Panc1 (cell line): Measurements from ENCODE around the gene CD48. TPM values are rescaled to one million over a fixed set of nuclear protein-coding genes. Genes with fewer than 3 reads are reported as not detected.

Experiments used
- ATAC-seq: fragments of 200-7000 bp; cut with Tn5 transposase; 2 replicates; pipeline ENCODE4 v1.9.1; 2020; ENCODE audit warnings: mild to moderate bottlenecking, moderate library complexity
- BruUV-seq: library from RNA; stranded (reverse); fragments of 400-500 nt; replicated peaks from 2 replicates; lab custom pipeline; 2021; lab: Mats Ljungman, UMichigan
- CTCF ChIA-PET: fragments of 300-600 bp; sonication (Branson Sonifier 250); formaldehyde crosslinking; loops from one replicate; lab custom pipeline; 2022; ENCODE audit warnings: antibody characterized with exemption; lab: Charles Lee
- POLR2A ChIA-PET: fragments of 300-600 bp; sonication (Branson Sonifier 250); formaldehyde crosslinking; loops from one replicate; lab custom pipeline; 2022; ENCODE audit warnings: antibody characterized with exemption; lab: Charles Lee
- DNase-seq: peaks from one replicate; pipeline ENCODE4 v3.0.0-alpha.2; 2010; ENCODE audit warnings: low read depth, low spot score
- H3K27ac ChIP-seq: 2 replicates; pipeline ENCODE4 v1.5.1; 2011; ENCODE audit warnings: mild to moderate bottlenecking, low read length, inconsistent platforms
- H3K27me3 ChIP-seq: fragments of 200-500 bp; sonication (Bioruptor generic); 2 replicates; pipeline ENCODE4 v1.6.0; 2014; ENCODE audit warnings: low read length, inconsistent platforms; ENCODE audit not compliant: control insufficient read depth, insufficient read depth
- H3K36me3 ChIP-seq: fragments of 200-500 bp; sonication (Bioruptor generic); 2 replicates; pipeline ENCODE4 v1.5.1; 2014; ENCODE audit warnings: inconsistent platforms, mild to moderate bottlenecking, low read length, moderate library complexity; ENCODE audit not compliant: control insufficient read depth, insufficient read depth
- H3K4me1 ChIP-seq: 2 replicates; pipeline ENCODE4 v1.5.1; 2011; ENCODE audit warnings: inconsistent platforms, mild to moderate bottlenecking, low read length, moderate library complexity; ENCODE audit not compliant: control insufficient read depth, insufficient read depth
- H3K4me3 ChIP-seq, 2 experiments: 2 replicates each; pipeline ENCODE4 v1.5.1; 2011 to 2012; ENCODE audit warnings: low read depth in 2 of 2, low read length in 2 of 2, mild to moderate bottlenecking in 2 of 2, inconsistent platforms in 1 of 2, moderate library complexity in 1 of 2
- H3K9me3 ChIP-seq: fragments of 200-500 bp; sonication (Bioruptor generic); 2 replicates; pipeline ENCODE4 v1.5.1; 2014; ENCODE audit warnings: low read depth, mild to moderate bottlenecking, inconsistent platforms, low read length, moderate library complexity; ENCODE audit not compliant: control insufficient read depth, insufficient read depth
- CTCF ChIP-seq: fragments of 450-650 bp; IDR thresholded peaks from 2 replicates; pipeline ENCODE4 v1.5.1; 2017; ENCODE audit warnings: mild to moderate bottlenecking
- POLR2AphosphoS5 ChIP-seq: IDR thresholded peaks from 2 replicates; pipeline ENCODE4 v1.6.1; 2012; ENCODE audit warnings: mild to moderate bottlenecking, low read depth, low read length, moderate library complexity
- REST ChIP-seq, 2 experiments: IDR thresholded peaks; 2 replicates each; pipeline ENCODE4 v1.6.1; 2011 to 2012; ENCODE audit warnings: low read depth in 2 of 2, control low read depth in 1 of 2, low read length in 1 of 2, mild to moderate bottlenecking in 1 of 2, moderate library complexity in 1 of 2; ENCODE audit not compliant: insufficient read depth in 1 of 2
- SIN3A ChIP-seq: IDR thresholded peaks from 2 replicates; pipeline ENCODE4 v1.6.1; 2012; ENCODE audit warnings: low read depth, mild to moderate bottlenecking, low read length, moderate library complexity, borderline replicate concordance; ENCODE audit not compliant: insufficient read depth
- TCF7L2 ChIP-seq: IDR thresholded peaks from 2 replicates; pipeline ENCODE4 v1.6.1; 2011; ENCODE audit warnings: mild to moderate bottlenecking, low read depth, low read length, inconsistent platforms
- in situ Hi-C: cut with HindIII; loops from 2 replicates; pipeline ENCODE4 v1.10.0; 2016; ENCODE audit warnings: low sequenced_read_pairs, low pct_unique_long_range_greater_than_20kb
- intact Hi-C: fragments of 100-400 bp; cut with micrococcal nuclease; formaldehyde crosslinking; loops from one replicate; pipeline ENCODE4 v1.10.0; 2022; ENCODE audit not compliant: unreplicated experiment
- total RNA-seq: library from RNA; stranded (reverse); gene quantifications from one replicate; pipeline ENCODE4 v1.2.1, GENCODE V29; 2021; ENCODE audit not compliant: unreplicated experiment

CD48 gene
- total RNA-seq, 1 experiment from 2014 or later: 0.67 TPM

DNA sequence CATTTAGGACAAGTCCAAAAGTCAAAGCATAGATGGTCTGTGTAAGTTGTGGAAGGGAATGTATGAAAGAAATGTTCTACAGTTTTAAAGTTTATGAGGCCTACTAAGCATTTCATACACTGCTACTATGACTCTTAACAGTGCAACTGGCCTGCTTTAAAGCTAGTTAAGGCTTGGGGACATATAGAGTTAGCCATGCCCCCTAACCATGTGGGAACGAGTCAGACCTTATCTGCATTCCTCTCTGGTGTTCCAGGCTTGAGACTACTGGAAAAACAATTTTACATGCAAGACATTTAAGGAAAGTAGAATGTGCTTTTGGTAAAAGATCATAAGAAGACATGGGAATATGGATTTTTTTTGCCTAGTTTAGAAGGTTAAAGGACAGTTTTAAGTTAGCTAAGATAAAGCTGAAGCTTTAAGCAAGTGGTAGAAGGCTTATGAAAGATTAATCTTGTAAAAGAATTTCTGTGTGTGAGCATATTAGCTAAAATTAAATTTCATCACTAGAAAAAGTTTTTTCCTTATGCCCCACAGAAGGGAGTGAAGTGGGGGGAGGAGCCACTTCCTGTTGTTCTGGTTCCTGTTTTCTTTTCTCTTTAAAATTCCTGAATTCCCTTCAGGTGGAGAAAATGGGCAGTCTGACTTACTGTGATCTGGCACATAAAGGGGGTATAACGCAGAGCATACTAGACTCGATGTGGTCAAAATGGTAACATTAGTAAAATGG, 8.9 kb upstream of the CD48 start:
- no peak for ATAC-seq
- intact Hi-C loops (no loop called here), in situ Hi-C loops (no loop called here)
- no peak for TF ChIP-seq REST (IDR thresholded peaks at IDR 0.05; ENCODE audit: insufficient read depth in 1 of 2, low read depth in 2 of 2, low read length in 1 of 2)
- no peak for TF ChIP-seq TCF7L2
- no peak for TF ChIP-seq SIN3A
- no peak for TF ChIP-seq CTCF
- no peak for TF ChIP-seq POLR2AphosphoS5
- Histone ChIP-seq H3K27me3 (peaks cover 20% of the 10 kb centered on the region), H3K27ac (no peak overlapping the region), H3K36me3 (no peaks in the 10 kb centered on the region; the same call in 1 of the 2 replicates), H3K9me3 (no peaks in the 10 kb centered on the region), H3K4me3 (no peak overlapping the region), H3K4me1 (no peaks in the 10 kb centered on the region)
- CTCF ChIA-PET: no interaction called here
- POLR2A ChIA-PET: no interaction called here
- no TSS peak for BruUV-seq
- DNase-seq: no peak

GRCh38 chr1:160718210-160718609, 6.6 kb upstream of the CD48 start:
- POLR2A ChIA-PET: no interaction called here
- ATAC-seq: no peak
- in situ Hi-C loops (no loop called here), intact Hi-C loops (no loop called here)
- TF ChIP-seq TCF7L2 (no peak), CTCF (no peak), SIN3A (no peak), REST (IDR thresholded peaks at IDR 0.05; ENCODE audit: insufficient read depth in 1 of 2, low read depth in 2 of 2, low read length in 1 of 2) (no peak), POLR2AphosphoS5 (no peak)
- Histone ChIP-seq H3K4me1 (no peaks in the 10 kb centered on the region), H3K27ac (no peak overlapping the region), H3K4me3 (no peak overlapping the region), H3K27me3 (peaks cover 19% of the 10 kb centered on the region), H3K36me3 (no peaks in the 10 kb centered on the region; the same call in 1 of the 2 replicates), H3K9me3 (no peaks in the 10 kb centered on the region)
- no peak for DNase-seq
- CTCF ChIA-PET: no interaction called here
- no TSS peak for BruUV-seq
